SK-N-SH (cell line): ENCODE results near the gene CCDC91. TPM values are rescaled to one million over a fixed set of nuclear protein-coding genes. Genes with fewer than 3 reads are reported as not detected.

Source experiments
- CTCF ChIA-PET: fragments of 300-600, 350-600 bp; formaldehyde crosslinking; extraction: SDS; loops from one replicate; lab custom pipeline; 2021; lab: Yijun Ruan, JAX
- POLR2A ChIA-PET: fragments of 350-600 bp; sonication (Branson Sonifier 250); formaldehyde crosslinking; extraction: SDS; loops from one replicate; lab custom pipeline; 2020; ENCODE audit warnings: antibody characterized with exemption, inconsistent platforms; lab: Yijun Ruan, JAX
- DNase-seq: peaks from one replicate; pipeline ENCODE4 v3.0.0; 2012
- H2AFZ ChIP-seq: fragments of 200-600 bp; sonication (generic); 2 replicates; pipeline ENCODE4 v1.8.1; 2016; ENCODE audit warnings: antibody characterized with exemption, mild to moderate bottlenecking, low read depth
- H3F3A ChIP-seq: fragments of 200-600 bp; sonication (generic); replicated peaks from 2 replicates; pipeline ENCODE3; 2016; ENCODE audit warnings: antibody characterized with exemption, mild to moderate bottlenecking; ENCODE audit not compliant: insufficient read depth
- H3K27ac ChIP-seq, 2 experiments: fragments of 200-500 bp in 1 of 2; fragments of 200-600 bp in 1 of 2; sonication (Bioruptor generic) in 1 of 2; sonication (generic), shearing (Covaris generic) in 1 of 2; 2 replicates each; pipeline versions ENCODE4 v1.5.1 to v1.6.1; 2014 to 2016; ENCODE audit warnings: low read depth in 2 of 2, inconsistent platforms in 1 of 2, low read length in 1 of 2, mild to moderate bottlenecking in 1 of 2, mixed read lengths in 1 of 2
- H3K27me3 ChIP-seq: fragments of 200-600 bp; sonication (generic), shearing (Covaris generic); 2 replicates; pipeline ENCODE4 v1.6.1; 2016; ENCODE audit warnings: mixed run types; ENCODE audit not compliant: insufficient read depth
- H3K36me3 ChIP-seq, 2 experiments: fragments of 200-500 bp in 1 of 2; fragments of 200-600 bp in 1 of 2; sonication (Bioruptor generic) in 1 of 2; sonication (generic) in 1 of 2; replicated peaks in 1 of 2; 2 replicates each; pipeline versions ENCODE3 to v1.5.1; 2014 to 2016; ENCODE audit warnings: low read length in 1 of 2, mild to moderate bottlenecking in 1 of 2; ENCODE audit not compliant: insufficient read depth in 2 of 2, control insufficient read depth in 1 of 2
- H3K4me1 ChIP-seq, 2 experiments: fragments of 200-500 bp in 1 of 2; fragments of 200-600 bp in 1 of 2; sonication (Bioruptor generic) in 1 of 2; sonication (generic), shearing (Covaris generic) in 1 of 2; 2 replicates each; pipeline versions ENCODE4 v1.5.1 to v1.6.1; 2014 to 2016; ENCODE audit warnings: low read depth in 1 of 2, low read length in 1 of 2, mixed run types in 1 of 2; ENCODE audit not compliant: insufficient read depth in 2 of 2, control insufficient read depth in 1 of 2
- H3K4me2 ChIP-seq: fragments of 200-600 bp; sonication (generic), shearing (Covaris generic); 2 replicates; pipeline ENCODE4 v1.6.1; 2017; ENCODE audit warnings: mixed run types
- H3K4me3 ChIP-seq, 2 experiments: fragments of 200-500 bp in 1 of 2; fragments of 200-600 bp in 1 of 2; sonication (Bioruptor generic) in 1 of 2; sonication (generic), shearing (Covaris generic) in 1 of 2; 2 replicates each; pipeline versions ENCODE4 v1.5.1 to v1.8.1; 2014 to 2016; ENCODE audit warnings: low read depth in 2 of 2, inconsistent platforms in 1 of 2, low read length in 1 of 2, mild to moderate bottlenecking in 1 of 2, mixed read lengths in 1 of 2, moderate library complexity in 1 of 2
- H3K79me2 ChIP-seq: fragments of 200-600 bp; sonication (generic); 2 replicates; pipeline ENCODE4 v1.8.1; 2017; ENCODE audit warnings: mild to moderate bottlenecking; ENCODE audit not compliant: insufficient read depth
- H3K9ac ChIP-seq: fragments of 200-600 bp; sonication (generic); 2 replicates; pipeline ENCODE4 v1.6.1; 2017; ENCODE audit warnings: mixed run types
- H3K9me2 ChIP-seq: fragments of 200-600 bp; sonication (generic); 2 replicates; pipeline ENCODE4 v1.6.1; 2017; ENCODE audit warnings: mixed run types
- H3K9me3 ChIP-seq: fragments of 200-600 bp; sonication (generic); 2 replicates; pipeline ENCODE4 v1.6.1; 2017; ENCODE audit warnings: mixed run types, mild to moderate bottlenecking, moderate library complexity
- H4K20me1 ChIP-seq: fragments of 200-600 bp; sonication (generic); 2 replicates; pipeline ENCODE4 v1.6.1; 2017; ENCODE audit warnings: mild to moderate bottlenecking, mixed run types; ENCODE audit not compliant: insufficient read depth
- EP300 ChIP-seq, 2 experiments: IDR thresholded peaks; 2 replicates each; pipeline versions ENCODE4 v1.4.0 to v1.6.1; 2012; ENCODE audit warnings: borderline replicate concordance in 1 of 2, low read depth in 1 of 2, low read length in 1 of 2
- FOSL2 ChIP-seq: IDR thresholded peaks from 2 replicates; pipeline ENCODE4 v1.4.0; 2012; ENCODE audit warnings: low read depth, mild to moderate bottlenecking, moderate library complexity, borderline replicate concordance
- FOXJ3 ChIP-seq: sonication (generic); formaldehyde crosslinking; IDR thresholded peaks from 2 replicates; pipeline ENCODE4 v1.5.1; 2020; ENCODE audit warnings: mild to moderate bottlenecking, missing genetic modification reagents
- GABPA ChIP-seq: IDR thresholded peaks from 2 replicates; pipeline ENCODE4 v1.4.0; 2012; ENCODE audit warnings: low read depth, mild to moderate bottlenecking
- GATA2 ChIP-seq: sonication (generic); formaldehyde crosslinking; IDR thresholded peaks from 2 replicates; pipeline ENCODE4 v1.5.0; 2020; ENCODE audit warnings: mild to moderate bottlenecking, missing genetic modification reagents
- NFIC ChIP-seq: IDR thresholded peaks from 2 replicates; pipeline ENCODE4 v1.4.0; 2012; ENCODE audit warnings: borderline replicate concordance
- NRF1 ChIP-seq: IDR thresholded peaks from 2 replicates; pipeline ENCODE4 v1.6.1; 2012; ENCODE audit warnings: low read depth, mild to moderate bottlenecking, low read length
- POLR2AphosphoS5 ChIP-seq: IDR thresholded peaks from 2 replicates; pipeline ENCODE4 v1.6.1; 2012; ENCODE audit warnings: low read depth, low read length
- RAD21 ChIP-seq: IDR thresholded peaks from 2 replicates; pipeline ENCODE4 v1.6.1; 2012; ENCODE audit warnings: mild to moderate bottlenecking, low read length
- RFX5 ChIP-seq: IDR thresholded peaks from 2 replicates; pipeline ENCODE4 v1.6.1; 2012; ENCODE audit warnings: mild to moderate bottlenecking, improper control_type of control experiment, low read length
- RXRA ChIP-seq: IDR thresholded peaks from 2 replicates; pipeline ENCODE4 v1.4.0; 2012; ENCODE audit warnings: low read depth, mild to moderate bottlenecking, borderline replicate concordance
- SIN3A ChIP-seq: IDR thresholded peaks from 2 replicates; pipeline ENCODE4 v1.6.1; 2012; ENCODE audit warnings: low read depth, mild to moderate bottlenecking, low read length, moderate library complexity, borderline replicate concordance
- TAF1 ChIP-seq: IDR thresholded peaks from 2 replicates; pipeline ENCODE4 v1.6.1; 2012; ENCODE audit warnings: low read depth, mild to moderate bottlenecking, low read length, moderate library complexity, borderline replicate concordance
- TCF12 ChIP-seq: IDR thresholded peaks from 2 replicates; pipeline ENCODE4 v1.4.0; 2012
- TEAD4 ChIP-seq: IDR thresholded peaks from 2 replicates; pipeline ENCODE4 v1.4.0; 2012; ENCODE audit warnings: mild to moderate bottlenecking, borderline replicate concordance; ENCODE audit not compliant: insufficient read depth
- WGBS: methylation state at CpG from one replicate; pipeline ENCODE4 v1.1.6; 2017; ENCODE audit warnings: low lambda C conversion rate; 5-methylcytosine and 5-hydroxymethylcytosine counted together
- polyA plus RNA-seq, 3 experiments: library from polyadenylated mRNA; depleted of rRNA; stranded (reverse); fragments of >200 nt; gene quantifications; 2 replicates each; pipeline ENCODE4 v1.2.3, GENCODE V29; 2012
- TF ChIP-seq, protein P1 (sequence below): IDR thresholded peaks from 2 replicates; pipeline ENCODE4 v1.4.0; 2012; ENCODE audit warnings: low read depth
- TF ChIP-seq, protein P2 (sequence below): fragments of 150-350 bp; IDR thresholded peaks from 2 replicates; pipeline ENCODE4 v1.6.1; 2016; ENCODE audit warnings: mild to moderate bottlenecking, low read depth, low read length
- TF ChIP-seq, protein P3 (sequence below): fragments of 150-350 bp; IDR thresholded peaks from 2 replicates; pipeline ENCODE4 v1.6.1; 2017; ENCODE audit warnings: antibody characterized with exemption, low read length, low read depth, borderline replicate concordance
- TF ChIP-seq, protein P4 (sequence below): IDR thresholded peaks from 2 replicates; pipeline ENCODE4 v1.4.0; 2012; ENCODE audit warnings: low read depth, borderline replicate concordance
- TF ChIP-seq, protein P5 (sequence below): fragments of 200-600 bp; sonication (generic); IDR thresholded peaks from 2 replicates; pipeline ENCODE4 v1.6.1; 2017; ENCODE audit warnings: antibody characterized with exemption, mild to moderate bottlenecking, moderate library complexity

The CCDC91 gene
- polyA plus RNA-seq, 1 of the 3 experiments (the other 2 are of a cell fraction): 13.0 TPM

DNA sequence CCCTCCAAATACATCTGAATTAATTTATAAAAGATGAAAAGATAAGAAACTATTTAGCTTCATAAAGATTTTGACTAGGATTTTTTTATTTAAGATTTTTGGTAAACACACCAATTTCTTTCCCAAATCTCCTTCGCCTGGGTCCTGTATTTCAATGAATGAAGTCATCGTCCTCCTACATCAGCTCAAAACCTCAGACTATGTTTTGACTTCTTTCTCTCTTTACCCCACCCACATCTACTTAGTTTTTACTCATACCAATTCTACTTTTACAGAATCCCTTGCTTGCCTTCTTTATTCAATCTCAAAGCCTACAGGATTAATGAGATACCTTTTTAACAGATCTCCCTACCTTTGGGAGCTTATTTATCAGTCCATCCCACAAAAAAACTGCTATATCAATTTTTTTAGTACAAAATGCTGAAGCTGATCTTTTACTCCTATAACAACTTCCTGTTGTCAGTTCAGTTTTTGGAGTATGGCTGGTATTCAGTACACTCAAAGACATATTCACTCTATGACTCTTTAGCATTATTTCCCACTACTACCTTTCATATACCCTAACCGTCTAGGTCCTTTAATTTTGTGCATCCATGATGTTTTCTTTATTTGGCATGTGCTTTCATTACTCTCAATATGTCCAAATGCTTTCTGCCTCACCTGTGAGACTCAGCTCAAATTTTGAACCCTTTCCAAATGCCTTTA lies 18.7 kb upstream of the CCDC91 start:
- Histone ChIP-seq H4K20me1 (no peaks in the 10 kb centered on the region), H3F3A (no peaks in the 10 kb centered on the region), H2AFZ (no peak overlapping the region), H3K9ac (no peak overlapping the region), H3K27ac (peak overlapping the region in 1 of 2 experiments; percentile 16; a peak in 1 of 4 replicates), H3K4me1 (no peaks in the 10 kb centered on the region; a peak in 1 of 4 replicates), H3K9me3 (no peaks in the 10 kb centered on the region), H3K9me2 (no peaks in the 10 kb centered on the region), H3K27me3 (no peaks in the 10 kb centered on the region), H3K4me2 (no peak overlapping the region), H3K79me2 (no peaks in the 10 kb centered on the region), H3K4me3 (no peak overlapping the region), H3K36me3 (no peaks in the 10 kb centered on the region)
- WGBS: 85% methylated on average over 3 of the region's 3 CpGs
- TF ChIP-seq, protein P1, sequence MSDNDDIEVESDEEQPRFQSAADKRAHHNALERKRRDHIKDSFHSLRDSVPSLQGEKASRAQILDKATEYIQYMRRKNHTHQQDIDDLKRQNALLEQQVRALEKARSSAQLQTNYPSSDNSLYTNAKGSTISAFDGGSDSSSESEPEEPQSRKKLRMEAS: no peak
- no peak for TF ChIP-seq TAF1
- TF ChIP-seq EP300 (IDR thresholded peaks at IDR 0.05; ENCODE audit: borderline replicate concordance in 1 of 2, low read depth in 1 of 2, low read length in 1 of 2): no peak
- no peak for TF ChIP-seq NRF1
- no peak for TF ChIP-seq GATA2 (CRISPR knock-in tag)
- no peak for TF ChIP-seq NFIC
- TF ChIP-seq SIN3A: no peak
- TF ChIP-seq, protein P2, sequence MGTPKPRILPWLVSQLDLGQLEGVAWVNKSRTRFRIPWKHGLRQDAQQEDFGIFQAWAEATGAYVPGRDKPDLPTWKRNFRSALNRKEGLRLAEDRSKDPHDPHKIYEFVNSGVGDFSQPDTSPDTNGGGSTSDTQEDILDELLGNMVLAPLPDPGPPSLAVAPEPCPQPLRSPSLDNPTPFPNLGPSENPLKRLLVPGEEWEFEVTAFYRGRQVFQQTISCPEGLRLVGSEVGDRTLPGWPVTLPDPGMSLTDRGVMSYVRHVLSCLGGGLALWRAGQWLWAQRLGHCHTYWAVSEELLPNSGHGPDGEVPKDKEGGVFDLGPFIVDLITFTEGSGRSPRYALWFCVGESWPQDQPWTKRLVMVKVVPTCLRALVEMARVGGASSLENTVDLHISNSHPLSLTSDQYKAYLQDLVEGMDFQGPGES: no peak
- POLR2A ChIA-PET: no interaction called here
- CTCF ChIA-PET: interaction anchor here (0.7 to 1.2 kb wide), 5 partner anchors 9 to 792 kb away, joined by 3 to 4 read pairs (median 3); no protein-coding TSS in a partner anchor
- DNase-seq: no peak

DNA sequence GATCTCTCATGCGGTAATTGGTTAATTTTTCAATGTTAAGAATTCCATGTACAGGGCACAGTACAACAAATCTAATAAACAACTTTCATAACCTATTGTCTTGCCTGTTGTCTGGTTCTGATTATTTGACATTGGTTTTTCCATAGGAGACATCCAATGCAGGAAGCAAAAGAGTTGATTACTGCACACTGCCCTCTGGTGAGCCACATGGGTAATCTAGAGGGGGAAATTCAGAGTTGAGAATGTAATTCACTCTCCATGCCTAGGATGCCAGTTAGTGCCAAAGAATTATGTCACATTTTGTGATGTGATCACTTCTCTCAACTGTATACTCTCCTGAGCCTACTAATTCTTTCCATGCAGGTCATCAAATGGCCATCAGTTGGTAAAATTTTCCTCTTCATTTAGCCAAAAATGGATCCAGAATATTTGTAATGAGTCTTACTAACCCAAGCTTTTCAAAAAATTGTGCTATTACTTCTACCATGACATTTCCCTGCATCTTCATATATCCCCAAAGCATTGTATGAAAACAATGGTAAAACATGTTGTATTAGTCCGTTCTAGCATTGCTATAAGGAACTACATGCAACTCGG lies 17.7 kb upstream of the CCDC91 start:
- DNase-seq: peak; percentile 42
- H3K27me3 ChIP-seq: no peaks in the 10 kb centered on the region
- H3K9ac ChIP-seq: no peak overlapping the region
- no peaks in the 10 kb centered on the region for H3K9me3 ChIP-seq
- WGBS: 79% methylated on average over 3 of the region's 3 CpGs
- H2AFZ ChIP-seq: no peak overlapping the region
- no peaks in the 10 kb centered on the region for H3F3A ChIP-seq
- H3K4me1 ChIP-seq: no peaks in the 10 kb centered on the region; a peak in 1 of 4 replicates
- peak overlapping the region in 1 of 2 experiments; percentile 16; a peak in 1 of 4 replicates for H3K27ac ChIP-seq
- no peak overlapping the region for H3K4me3 ChIP-seq
- H3K4me2 ChIP-seq: no peak overlapping the region
- H4K20me1 ChIP-seq: no peaks in the 10 kb centered on the region
- no peaks in the 10 kb centered on the region for H3K36me3 ChIP-seq
- POLR2A ChIA-PET: no interaction called here
- CTCF ChIA-PET: interaction anchor here (0.6 to 1.5 kb wide), 3 partner anchors 8 to 203 kb away, joined by 3 to 4 read pairs (median 3); no protein-coding TSS in a partner anchor
- H3K9me2 ChIP-seq: no peaks in the 10 kb centered on the region
- H3K79me2 ChIP-seq: no peaks in the 10 kb centered on the region
- TF ChIP-seq FOSL2 (no peak), SIN3A (no peak), EP300 (IDR thresholded peaks at IDR 0.05; ENCODE audit: borderline replicate concordance in 1 of 2, low read depth in 1 of 2, low read length in 1 of 2) (no peak), GABPA (no peak), TAF1 (no peak), RXRA (no peak), RAD21 (peak; percentile 82), POLR2AphosphoS5 (no peak), TCF12 (peak; percentile 74), RFX5 (no peak), FOXJ3 (CRISPR knock-in tag) (no peak), TEAD4 (no peak), GATA2 (CRISPR knock-in tag) (no peak)
- TF ChIP-seq, protein P3, sequence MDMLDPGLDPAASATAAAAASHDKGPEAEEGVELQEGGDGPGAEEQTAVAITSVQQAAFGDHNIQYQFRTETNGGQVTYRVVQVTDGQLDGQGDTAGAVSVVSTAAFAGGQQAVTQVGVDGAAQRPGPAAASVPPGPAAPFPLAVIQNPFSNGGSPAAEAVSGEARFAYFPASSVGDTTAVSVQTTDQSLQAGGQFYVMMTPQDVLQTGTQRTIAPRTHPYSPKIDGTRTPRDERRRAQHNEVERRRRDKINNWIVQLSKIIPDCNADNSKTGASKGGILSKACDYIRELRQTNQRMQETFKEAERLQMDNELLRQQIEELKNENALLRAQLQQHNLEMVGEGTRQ: no peak
- TF ChIP-seq, protein P4, sequence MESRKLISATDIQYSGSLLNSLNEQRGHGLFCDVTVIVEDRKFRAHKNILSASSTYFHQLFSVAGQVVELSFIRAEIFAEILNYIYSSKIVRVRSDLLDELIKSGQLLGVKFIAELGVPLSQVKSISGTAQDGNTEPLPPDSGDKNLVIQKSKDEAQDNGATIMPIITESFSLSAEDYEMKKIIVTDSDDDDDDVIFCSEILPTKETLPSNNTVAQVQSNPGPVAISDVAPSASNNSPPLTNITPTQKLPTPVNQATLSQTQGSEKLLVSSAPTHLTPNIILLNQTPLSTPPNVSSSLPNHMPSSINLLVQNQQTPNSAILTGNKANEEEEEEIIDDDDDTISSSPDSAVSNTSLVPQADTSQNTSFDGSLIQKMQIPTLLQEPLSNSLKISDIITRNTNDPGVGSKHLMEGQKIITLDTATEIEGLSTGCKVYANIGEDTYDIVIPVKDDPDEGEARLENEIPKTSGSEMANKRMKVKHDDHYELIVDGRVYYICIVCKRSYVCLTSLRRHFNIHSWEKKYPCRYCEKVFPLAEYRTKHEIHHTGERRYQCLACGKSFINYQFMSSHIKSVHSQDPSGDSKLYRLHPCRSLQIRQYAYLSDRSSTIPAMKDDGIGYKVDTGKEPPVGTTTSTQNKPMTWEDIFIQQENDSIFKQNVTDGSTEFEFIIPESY: no peak
- TF ChIP-seq, protein P5, sequence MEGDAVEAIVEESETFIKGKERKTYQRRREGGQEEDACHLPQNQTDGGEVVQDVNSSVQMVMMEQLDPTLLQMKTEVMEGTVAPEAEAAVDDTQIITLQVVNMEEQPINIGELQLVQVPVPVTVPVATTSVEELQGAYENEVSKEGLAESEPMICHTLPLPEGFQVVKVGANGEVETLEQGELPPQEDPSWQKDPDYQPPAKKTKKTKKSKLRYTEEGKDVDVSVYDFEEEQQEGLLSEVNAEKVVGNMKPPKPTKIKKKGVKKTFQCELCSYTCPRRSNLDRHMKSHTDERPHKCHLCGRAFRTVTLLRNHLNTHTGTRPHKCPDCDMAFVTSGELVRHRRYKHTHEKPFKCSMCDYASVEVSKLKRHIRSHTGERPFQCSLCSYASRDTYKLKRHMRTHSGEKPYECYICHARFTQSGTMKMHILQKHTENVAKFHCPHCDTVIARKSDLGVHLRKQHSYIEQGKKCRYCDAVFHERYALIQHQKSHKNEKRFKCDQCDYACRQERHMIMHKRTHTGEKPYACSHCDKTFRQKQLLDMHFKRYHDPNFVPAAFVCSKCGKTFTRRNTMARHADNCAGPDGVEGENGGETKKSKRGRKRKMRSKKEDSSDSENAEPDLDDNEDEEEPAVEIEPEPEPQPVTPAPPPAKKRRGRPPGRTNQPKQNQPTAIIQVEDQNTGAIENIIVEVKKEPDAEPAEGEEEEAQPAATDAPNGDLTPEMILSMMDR: peak; percentile 79
